GM18526 (cell line): ENCODE data around the gene EGF.

Experiments used
- POLR2A ChIP-seq: IDR thresholded peaks from 3 replicates; pipeline ENCODE4 v1.6.1; 2011; ENCODE audit not compliant: insufficient read length; ENCODE audit errors: extremely low read depth

The EGF gene

DNA sequence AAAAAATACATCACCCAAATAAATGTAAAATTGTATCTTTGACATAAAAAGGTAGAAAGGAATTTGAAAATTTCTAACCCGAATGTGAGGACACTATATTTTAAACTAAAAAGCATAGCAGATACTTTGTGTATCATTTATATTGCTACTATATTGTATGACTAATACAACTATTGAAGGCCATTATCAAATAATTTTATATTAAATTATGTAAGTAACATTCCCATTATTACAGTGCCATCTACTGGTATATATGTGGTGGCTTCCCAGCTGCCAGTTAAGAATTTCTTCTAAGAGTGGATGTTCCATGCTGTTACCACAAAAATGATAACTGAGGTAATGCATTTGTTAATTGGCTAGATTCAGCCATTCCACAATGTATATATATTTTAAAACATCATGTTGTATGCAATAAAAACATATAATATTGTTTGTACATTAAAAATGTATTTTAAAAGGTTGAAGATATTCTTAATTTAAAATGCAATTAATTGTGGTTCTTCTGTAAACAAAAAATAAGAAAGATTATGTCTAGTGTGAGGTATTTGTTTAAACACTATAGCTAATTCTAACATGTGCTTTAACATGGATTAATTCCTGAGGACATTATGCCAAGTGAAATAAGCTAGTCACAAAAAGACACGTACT lies 65.3 kb downstream of the EGF start:
- TF ChIP-seq POLR2A, result no peak

GRCh38 chr4:109978704-109979454 lies 66.2 kb downstream of the EGF start:
- TF ChIP-seq POLR2A, result no peak

DNA sequence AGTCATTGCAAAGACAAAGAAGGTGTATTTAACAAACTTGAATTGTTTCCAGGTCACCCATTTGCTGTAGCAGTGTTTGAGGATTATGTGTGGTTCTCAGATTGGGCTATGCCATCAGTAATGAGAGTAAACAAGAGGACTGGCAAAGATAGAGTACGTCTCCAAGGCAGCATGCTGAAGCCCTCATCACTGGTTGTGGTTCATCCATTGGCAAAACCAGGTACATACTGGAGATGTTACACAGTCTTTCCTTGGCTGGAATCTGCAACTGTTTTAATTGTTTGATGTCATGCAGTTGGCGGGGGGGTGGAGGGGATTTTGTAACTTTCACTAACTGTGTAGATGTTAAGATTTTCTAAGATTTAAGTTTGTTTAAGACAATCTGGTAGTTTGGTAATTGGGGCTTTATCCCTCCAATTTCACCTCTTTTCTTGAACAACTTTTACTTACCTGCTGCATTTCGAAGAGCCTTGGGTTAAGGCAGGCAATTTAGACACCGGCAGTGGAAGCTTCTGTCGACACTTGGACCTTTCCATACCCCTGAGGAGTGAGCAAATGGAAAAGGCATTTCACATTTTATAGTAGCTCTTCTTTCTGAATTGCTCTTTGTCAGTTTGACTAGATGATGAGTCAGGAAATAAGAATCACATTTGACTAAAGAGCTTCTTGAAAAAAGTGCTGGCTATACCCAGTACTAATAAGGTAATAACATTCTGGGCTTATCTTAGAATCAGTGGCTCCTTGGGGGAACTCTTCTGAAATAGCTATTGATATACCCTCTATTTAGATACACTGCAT lies 67.4 kb downstream of the EGF start:
- no peak for TF ChIP-seq POLR2A

DNA sequence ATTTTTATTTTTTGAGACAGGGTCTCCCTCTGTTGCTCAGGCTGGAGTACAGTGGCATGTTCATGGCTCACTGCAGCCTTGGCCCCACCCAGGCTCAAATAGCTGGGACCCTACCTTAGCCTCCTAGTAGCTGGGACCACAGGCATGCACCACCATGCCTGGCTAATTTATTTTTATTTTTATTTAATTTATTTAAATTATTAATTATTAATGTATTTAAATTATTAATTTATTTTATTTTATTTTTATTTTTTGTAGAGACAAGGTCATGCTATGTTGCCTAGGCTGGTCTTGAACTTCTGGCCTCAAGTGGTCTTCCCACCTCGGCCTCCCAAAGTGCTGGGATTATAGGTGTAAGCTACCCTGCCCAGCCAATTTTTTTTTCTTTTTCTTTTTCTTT lies 69.3 kb downstream of the EGF start:
- TF ChIP-seq POLR2A, result no peak

DNA sequence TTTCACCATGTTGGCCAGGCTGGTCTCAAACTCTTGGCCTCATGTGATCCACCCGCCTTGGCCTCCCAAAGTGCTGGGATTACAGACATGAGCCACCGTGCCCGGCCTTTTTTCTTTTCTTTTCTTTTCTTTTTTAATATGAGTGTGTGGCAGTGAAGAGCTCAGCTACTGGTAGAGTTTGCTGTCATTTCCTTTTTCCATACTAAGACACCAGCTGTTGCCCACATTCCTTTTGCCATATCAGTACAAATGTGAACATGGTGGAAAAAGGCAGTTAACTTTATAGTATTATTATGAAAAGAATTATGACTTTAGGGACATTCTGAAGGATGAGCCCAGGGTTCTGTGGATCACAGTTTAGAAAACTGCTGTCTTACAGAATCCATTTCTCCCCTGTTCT lies 69.8 kb downstream of the EGF start:
- no peak for TF ChIP-seq POLR2A

DNA sequence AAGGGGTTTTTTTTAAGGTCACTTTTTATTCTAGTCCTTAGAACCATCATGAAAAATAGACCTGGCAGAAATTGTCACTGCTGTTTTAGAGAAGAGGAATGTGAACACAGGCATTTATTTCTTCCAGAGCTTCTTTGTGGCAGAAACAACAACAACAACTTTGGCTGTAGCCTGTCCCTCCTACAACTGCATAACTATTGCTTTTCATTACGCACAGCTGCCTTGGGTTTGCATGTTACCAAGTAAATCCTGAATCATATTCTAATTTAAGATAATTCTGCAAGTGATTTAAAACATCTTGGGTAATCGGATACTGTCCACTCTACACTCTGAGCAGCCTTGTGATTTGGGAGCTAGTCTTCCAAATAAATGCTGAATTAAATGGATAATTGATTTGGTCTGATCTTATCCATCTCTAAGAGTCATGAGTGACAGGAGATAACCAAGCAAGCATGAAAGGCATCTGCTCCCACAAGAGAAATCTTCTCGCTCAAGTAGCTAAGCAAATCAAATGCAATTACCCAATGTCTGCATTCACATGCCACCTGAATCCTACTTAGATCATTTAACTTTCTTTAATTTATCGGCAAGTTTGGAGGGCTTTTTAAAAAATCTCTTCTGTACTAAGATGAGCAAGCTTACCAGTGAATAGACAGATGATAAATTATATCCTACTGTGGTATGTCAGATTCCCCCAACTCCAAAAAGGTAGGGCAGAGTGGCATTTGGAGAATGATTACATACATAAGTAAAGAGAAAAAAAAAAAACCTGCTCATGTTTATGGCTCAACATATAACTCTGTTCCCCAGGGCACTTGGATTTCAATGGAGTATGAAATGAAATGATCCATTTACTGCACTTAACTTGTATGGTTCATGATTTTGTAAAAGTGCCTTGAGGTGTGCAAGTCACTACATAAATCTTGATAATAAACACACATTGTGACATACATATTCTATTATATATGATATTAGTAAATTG lies 73.6 kb downstream of the EGF start:
- no peak for TF ChIP-seq POLR2A

GRCh38 chr4:109989044-109989443 lies 76.4 kb downstream of the EGF start:
- no peak for TF ChIP-seq POLR2A

DNA sequence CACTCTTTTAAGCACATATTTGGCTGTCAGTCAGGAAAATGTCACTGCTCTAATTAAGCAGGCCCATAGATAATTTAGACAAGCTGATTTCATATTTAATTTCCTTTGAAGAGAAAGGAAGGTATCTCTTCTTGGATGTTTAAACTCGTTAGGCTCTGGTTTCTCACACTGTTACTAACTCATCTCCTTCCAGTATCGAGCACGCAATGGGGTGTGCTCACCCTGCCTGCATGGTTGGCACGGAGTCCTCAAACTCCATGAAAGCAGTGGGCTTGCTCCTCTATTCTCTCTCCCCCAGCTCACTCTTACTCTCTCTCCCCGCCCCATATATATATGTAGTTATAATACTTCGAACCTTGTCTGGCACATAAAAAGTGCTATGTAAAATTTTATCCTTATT lies 76.9 kb downstream of the EGF start:
- no peak for TF ChIP-seq POLR2A

GRCh38 chr4:109990261-109991257 lies 77.9 kb downstream of the EGF start:
- TF ChIP-seq POLR2A, result no peak

GRCh38 chr4:109993116-109993515 lies 80.4 kb downstream of the EGF start:
- no peak for TF ChIP-seq POLR2A

GRCh38 chr4:109994415-109994827 lies 81.7 kb downstream of the EGF start:
- no peak for TF ChIP-seq POLR2A

- TF ChIP-seq POLR2A, result no peak
Measured at GRCh38 chr4:109996526-109996925, 83.8 kb downstream of the EGF start.

DNA sequence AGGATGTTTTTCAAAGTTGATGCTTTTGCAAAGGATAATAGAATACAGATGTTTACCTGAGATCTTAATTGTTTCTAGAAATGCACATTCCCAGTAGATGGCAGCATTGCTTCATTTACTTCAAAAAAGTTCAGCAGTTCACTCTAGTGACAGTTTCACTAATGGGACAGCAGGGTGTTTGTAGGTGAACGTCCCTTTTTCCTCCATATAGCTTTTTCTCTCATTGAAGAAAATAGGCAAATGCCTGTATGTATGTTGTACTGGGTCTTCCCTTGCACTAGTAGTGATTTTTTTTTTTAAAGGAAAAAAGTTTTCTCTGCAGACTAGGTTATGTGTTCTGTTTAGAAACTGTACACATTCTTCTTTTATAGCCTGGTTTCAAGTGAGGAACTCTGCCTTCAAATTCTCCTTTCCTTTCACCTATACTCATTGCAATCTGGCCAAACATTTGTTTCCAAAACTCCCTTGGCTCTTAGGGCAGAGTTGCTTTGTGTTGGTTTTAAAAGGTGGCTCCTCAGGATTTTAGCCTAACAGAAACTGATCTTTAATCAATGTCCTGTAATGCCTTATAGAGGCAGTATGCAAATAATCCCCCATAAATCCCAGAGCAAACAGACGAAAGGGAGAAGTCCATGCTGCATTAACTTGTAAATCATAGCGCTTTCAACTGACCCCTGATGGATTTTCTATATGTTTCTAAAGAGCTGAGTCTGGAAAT lies 86.3 kb downstream of the EGF start:
- TF ChIP-seq POLR2A, result no peak
